SK-N-SH treated with all-trans-retinoic acid at 6 μM for 48 hours (cell line): ENCODE measurements around the gene ART1.

Experiments
- ATAC-seq: fragments of 200-7000 bp; cut with Tn5 transposase; 3 replicates; pipeline ENCODE4 v1.9.1; 2020; ENCODE audit warnings: mild to moderate bottlenecking, moderate library complexity
- ARNTL ChIP-seq: fragments of 450-650 bp; formaldehyde crosslinking; IDR thresholded peaks from 2 replicates; pipeline ENCODE4 v1.5.0; 2020; ENCODE audit warnings: low read depth, mild to moderate bottlenecking, moderate library complexity, borderline replicate concordance
- BACH2 ChIP-seq: fragments of 250-450 bp; sonication (Bioruptor Pico); IDR thresholded peaks from 2 replicates; pipeline ENCODE4 v1.9.0; 2021; ENCODE audit warnings: mild to moderate bottlenecking, borderline replicate concordance
- CSDC2 ChIP-seq: fragments of 250-450 bp; sonication (Bioruptor Pico); IDR thresholded peaks from 2 replicates; pipeline ENCODE4 v1.5.0; 2020; ENCODE audit warnings: mild to moderate bottlenecking, moderate library complexity
- ESRRG ChIP-seq: fragments of 250-450 bp; sonication (Bioruptor Pico); IDR thresholded peaks from 2 replicates; pipeline ENCODE4 v1.6.1; 2021; ENCODE audit warnings: mild to moderate bottlenecking
- ISL1 ChIP-seq: fragments of 250-450 bp; sonication (Bioruptor Pico); IDR thresholded peaks from 2 replicates; pipeline ENCODE4 v2.1.2; 2022; ENCODE audit warnings: mild to moderate bottlenecking, moderate library complexity
- OSR1 ChIP-seq: fragments of 250-450 bp; sonication (Bioruptor Pico); IDR thresholded peaks from 2 replicates; pipeline ENCODE4 v1.8.0; 2022; ENCODE audit warnings: moderate library complexity, mild to moderate bottlenecking, inconsistent platforms
- PPARA ChIP-seq: fragments of 250-450 bp; sonication (Bioruptor Pico); IDR thresholded peaks from 2 replicates; pipeline ENCODE4 v1.5.0; 2020; ENCODE audit warnings: mild to moderate bottlenecking, borderline replicate concordance
- RARB ChIP-seq: fragments of 250-450 bp; sonication (Bioruptor Pico); IDR thresholded peaks from 2 replicates; pipeline ENCODE4 v1.8.0; 2021; ENCODE audit warnings: mild to moderate bottlenecking, moderate library complexity
- SNAI2 ChIP-seq: fragments of 250-450 bp; sonication (Bioruptor Pico); IDR thresholded peaks from 2 replicates; pipeline ENCODE4 v1.5.0; 2020; ENCODE audit warnings: mild to moderate bottlenecking, moderate library complexity
- TCF4 ChIP-seq: fragments of 250-450 bp; sonication (Bioruptor Pico); IDR thresholded peaks from 2 replicates; pipeline ENCODE4 v1.8.0; 2021; ENCODE audit warnings: mild to moderate bottlenecking, moderate library complexity, borderline replicate concordance
- TOX ChIP-seq: fragments of 250-450 bp; sonication (Bioruptor Pico); IDR thresholded peaks from 2 replicates; pipeline ENCODE4 v1.8.0; 2021; ENCODE audit warnings: mild to moderate bottlenecking, moderate library complexity, borderline replicate concordance
- ZC3H10 ChIP-seq: fragments of 250-450 bp; sonication (Bioruptor Pico); IDR thresholded peaks from 2 replicates; pipeline ENCODE4 v1.5.1; 2021; ENCODE audit warnings: mild to moderate bottlenecking, moderate library complexity
- ZFP3 ChIP-seq: fragments of 250-450 bp; sonication (Bioruptor Pico); IDR thresholded peaks from 2 replicates; pipeline ENCODE4 v1.5.0; 2020; ENCODE audit warnings: mild to moderate bottlenecking, moderate library complexity
- ZFP30 ChIP-seq: fragments of 450-650 bp; formaldehyde crosslinking; IDR thresholded peaks from 2 replicates; pipeline ENCODE4 v1.5.0; 2022; ENCODE audit warnings: mild to moderate bottlenecking, moderate library complexity
- ZNF565 ChIP-seq: fragments of 450-650 bp; formaldehyde crosslinking; conservative IDR thresholded peaks from 2 replicates; pipeline ENCODE4 v1.5.0; 2020; ENCODE audit warnings: low read depth, mild to moderate bottlenecking, moderate library complexity
- ZNF70 ChIP-seq: fragments of 450-650 bp; formaldehyde crosslinking; IDR thresholded peaks from 2 replicates; pipeline ENCODE4 v1.5.0; 2020; ENCODE audit warnings: mild to moderate bottlenecking, moderate library complexity
- ZNF8 ChIP-seq: fragments of 450-650 bp; formaldehyde crosslinking; IDR thresholded peaks from 2 replicates; pipeline ENCODE4 v1.5.0; 2020; ENCODE audit warnings: mild to moderate bottlenecking, moderate library complexity
- TF ChIP-seq, protein P1 (sequence below): fragments of 250-450 bp; sonication (Bioruptor Pico); IDR thresholded peaks from 2 replicates; pipeline ENCODE4 v1.5.0; 2020; ENCODE audit warnings: mild to moderate bottlenecking, moderate library complexity
- TF ChIP-seq, protein P2 (sequence below): fragments of 250-450 bp; sonication (Bioruptor Pico); IDR thresholded peaks from 2 replicates; pipeline ENCODE4 v1.8.0; 2020; ENCODE audit warnings: mild to moderate bottlenecking, moderate library complexity, borderline replicate concordance
- TF ChIP-seq, protein P3 (sequence below): fragments of 250-450 bp; sonication (Bioruptor Pico); IDR thresholded peaks from 2 replicates; pipeline ENCODE4 v1.5.1; 2020; ENCODE audit warnings: low read depth, mild to moderate bottlenecking, moderate library complexity
- TF ChIP-seq, protein P4 (sequence below): fragments of 250-450 bp; sonication (Bioruptor Pico); IDR thresholded peaks from 2 replicates; pipeline ENCODE4 v1.8.0; 2021; ENCODE audit warnings: low read depth, mild to moderate bottlenecking, moderate library complexity, borderline replicate concordance

ART1 gene

DNA sequence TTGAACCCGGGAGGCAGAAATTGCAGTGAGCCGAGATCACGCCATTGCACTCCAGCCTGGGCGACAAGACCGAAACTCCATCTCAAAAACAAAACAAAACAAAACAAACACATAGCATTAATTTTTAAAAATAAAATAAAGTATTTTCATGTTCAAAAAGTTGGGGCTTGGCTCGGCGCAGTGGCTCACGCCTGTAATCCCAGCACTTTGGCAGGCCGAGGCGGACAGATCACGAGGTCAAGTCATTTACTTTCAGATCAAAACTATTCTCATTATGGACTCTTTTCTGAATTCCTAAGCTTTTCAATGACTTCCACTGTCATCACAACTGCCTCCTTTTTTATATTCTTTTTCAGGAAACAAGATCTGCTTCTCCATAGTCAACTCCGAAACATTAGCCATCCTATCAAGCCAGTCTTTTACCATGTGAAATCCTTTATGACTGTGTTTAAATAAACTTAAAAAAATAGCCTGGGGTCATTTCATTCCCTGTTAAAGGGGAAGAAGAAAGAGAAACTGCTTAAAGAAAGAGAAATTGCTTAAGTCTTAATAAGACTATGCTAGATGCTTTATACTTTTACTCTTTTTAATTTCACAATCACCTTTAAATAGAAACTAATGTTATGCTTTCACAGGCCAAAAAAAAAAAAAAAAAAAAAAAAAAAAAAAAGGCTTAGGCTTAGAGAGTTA, 39.3 kb downstream of the ART1 start:
- TF ChIP-seq ZFP30 (CRISPR knock-in tag) (no peak), RARB (CRISPR knock-in tag) (no peak), ZNF565 (CRISPR knock-in tag) (no peak), CSDC2 (no peak), ZNF8 (CRISPR knock-in tag) (no peak), BACH2 (CRISPR knock-in tag) (no peak), OSR1 (CRISPR knock-in tag) (no peak), ZC3H10 (CRISPR knock-in tag) (no peak), ESRRG (CRISPR knock-in tag) (no peak), ARNTL (CRISPR knock-in tag) (no peak)
- TF ChIP-seq, protein P1, sequence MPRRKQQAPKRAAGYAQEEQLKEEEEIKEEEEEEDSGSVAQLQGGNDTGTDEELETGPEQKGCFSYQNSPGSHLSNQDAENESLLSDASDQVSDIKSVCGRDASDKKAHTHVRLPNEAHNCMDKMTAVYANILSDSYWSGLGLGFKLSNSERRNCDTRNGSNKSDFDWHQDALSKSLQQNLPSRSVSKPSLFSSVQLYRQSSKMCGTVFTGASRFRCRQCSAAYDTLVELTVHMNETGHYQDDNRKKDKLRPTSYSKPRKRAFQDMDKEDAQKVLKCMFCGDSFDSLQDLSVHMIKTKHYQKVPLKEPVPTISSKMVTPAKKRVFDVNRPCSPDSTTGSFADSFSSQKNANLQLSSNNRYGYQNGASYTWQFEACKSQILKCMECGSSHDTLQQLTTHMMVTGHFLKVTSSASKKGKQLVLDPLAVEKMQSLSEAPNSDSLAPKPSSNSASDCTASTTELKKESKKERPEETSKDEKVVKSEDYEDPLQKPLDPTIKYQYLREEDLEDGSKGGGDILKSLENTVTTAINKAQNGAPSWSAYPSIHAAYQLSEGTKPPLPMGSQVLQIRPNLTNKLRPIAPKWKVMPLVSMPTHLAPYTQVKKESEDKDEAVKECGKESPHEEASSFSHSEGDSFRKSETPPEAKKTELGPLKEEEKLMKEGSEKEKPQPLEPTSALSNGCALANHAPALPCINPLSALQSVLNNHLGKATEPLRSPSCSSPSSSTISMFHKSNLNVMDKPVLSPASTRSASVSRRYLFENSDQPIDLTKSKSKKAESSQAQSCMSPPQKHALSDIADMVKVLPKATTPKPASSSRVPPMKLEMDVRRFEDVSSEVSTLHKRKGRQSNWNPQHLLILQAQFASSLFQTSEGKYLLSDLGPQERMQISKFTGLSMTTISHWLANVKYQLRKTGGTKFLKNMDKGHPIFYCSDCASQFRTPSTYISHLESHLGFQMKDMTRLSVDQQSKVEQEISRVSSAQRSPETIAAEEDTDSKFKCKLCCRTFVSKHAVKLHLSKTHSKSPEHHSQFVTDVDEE: no peak
- TF ChIP-seq, protein P2, sequence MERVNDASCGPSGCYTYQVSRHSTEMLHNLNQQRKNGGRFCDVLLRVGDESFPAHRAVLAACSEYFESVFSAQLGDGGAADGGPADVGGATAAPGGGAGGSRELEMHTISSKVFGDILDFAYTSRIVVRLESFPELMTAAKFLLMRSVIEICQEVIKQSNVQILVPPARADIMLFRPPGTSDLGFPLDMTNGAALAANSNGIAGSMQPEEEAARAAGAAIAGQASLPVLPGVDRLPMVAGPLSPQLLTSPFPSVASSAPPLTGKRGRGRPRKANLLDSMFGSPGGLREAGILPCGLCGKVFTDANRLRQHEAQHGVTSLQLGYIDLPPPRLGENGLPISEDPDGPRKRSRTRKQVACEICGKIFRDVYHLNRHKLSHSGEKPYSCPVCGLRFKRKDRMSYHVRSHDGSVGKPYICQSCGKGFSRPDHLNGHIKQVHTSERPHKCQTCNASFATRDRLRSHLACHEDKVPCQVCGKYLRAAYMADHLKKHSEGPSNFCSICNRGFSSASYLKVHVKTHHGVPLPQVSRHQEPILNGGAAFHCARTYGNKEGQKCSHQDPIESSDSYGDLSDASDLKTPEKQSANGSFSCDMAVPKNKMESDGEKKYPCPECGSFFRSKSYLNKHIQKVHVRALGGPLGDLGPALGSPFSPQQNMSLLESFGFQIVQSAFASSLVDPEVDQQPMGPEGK (CRISPR knock-in tag): no peak
- TF ChIP-seq, protein P3, sequence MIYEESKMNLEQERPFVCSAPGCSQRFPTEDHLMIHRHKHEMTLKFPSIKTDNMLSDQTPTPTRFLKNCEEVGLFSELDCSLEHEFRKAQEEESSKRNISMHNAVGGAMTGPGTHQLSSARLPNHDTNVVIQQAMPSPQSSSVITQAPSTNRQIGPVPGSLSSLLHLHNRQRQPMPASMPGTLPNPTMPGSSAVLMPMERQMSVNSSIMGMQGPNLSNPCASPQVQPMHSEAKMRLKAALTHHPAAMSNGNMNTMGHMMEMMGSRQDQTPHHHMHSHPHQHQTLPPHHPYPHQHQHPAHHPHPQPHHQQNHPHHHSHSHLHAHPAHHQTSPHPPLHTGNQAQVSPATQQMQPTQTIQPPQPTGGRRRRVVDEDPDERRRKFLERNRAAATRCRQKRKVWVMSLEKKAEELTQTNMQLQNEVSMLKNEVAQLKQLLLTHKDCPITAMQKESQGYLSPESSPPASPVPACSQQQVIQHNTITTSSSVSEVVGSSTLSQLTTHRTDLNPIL (CRISPR knock-in tag): no peak
- TF ChIP-seq, all 23 proteins: peak for 0

DNA sequence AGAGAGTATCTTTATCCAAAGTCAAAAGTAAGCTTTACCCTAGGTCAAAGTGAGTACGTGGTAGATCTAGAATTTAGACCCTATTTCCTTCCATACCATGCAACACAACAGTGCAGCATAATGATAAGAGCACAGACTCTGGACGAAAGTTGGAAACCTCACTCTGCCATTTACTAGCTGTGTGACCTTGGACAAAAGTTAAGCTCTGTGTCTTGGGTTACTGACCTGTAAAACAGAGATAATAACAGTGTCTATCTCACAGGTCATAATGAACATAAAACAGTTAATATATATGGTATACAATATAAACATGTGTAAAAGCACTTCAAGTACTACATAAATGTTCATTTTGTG, 39.9 kb downstream of the ART1 start:
- TF ChIP-seq SNAI2 (CRISPR knock-in tag): no peak
- no peak for TF ChIP-seq ZNF565 (CRISPR knock-in tag)
- TF ChIP-seq, protein P4, sequence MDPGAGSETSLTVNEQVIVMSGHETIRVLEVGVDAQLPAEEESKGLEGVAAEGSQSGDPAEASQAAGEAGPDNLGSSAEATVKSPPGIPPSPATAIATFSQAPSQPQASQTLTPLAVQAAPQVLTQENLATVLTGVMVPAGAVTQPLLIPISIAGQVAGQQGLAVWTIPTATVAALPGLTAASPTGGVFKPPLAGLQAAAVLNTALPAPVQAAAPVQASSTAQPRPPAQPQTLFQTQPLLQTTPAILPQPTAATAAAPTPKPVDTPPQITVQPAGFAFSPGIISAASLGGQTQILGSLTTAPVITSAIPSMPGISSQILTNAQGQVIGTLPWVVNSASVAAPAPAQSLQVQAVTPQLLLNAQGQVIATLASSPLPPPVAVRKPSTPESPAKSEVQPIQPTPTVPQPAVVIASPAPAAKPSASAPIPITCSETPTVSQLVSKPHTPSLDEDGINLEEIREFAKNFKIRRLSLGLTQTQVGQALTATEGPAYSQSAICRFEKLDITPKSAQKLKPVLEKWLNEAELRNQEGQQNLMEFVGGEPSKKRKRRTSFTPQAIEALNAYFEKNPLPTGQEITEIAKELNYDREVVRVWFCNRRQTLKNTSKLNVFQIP (CRISPR knock-in tag): no peak
- TF ChIP-seq TCF4: no peak
- TF ChIP-seq, protein P2 (CRISPR knock-in tag): no peak
- no peak for TF ChIP-seq ZFP3 (CRISPR knock-in tag)
- TF ChIP-seq CSDC2: no peak
- TF ChIP-seq PPARA: no peak
- TF ChIP-seq, protein P3 (CRISPR knock-in tag): no peak
- no peak for ATAC-seq

More for the DNA sequence above, 39.3 kb downstream of the ART1 start:
- no peak for ATAC-seq

DNA sequence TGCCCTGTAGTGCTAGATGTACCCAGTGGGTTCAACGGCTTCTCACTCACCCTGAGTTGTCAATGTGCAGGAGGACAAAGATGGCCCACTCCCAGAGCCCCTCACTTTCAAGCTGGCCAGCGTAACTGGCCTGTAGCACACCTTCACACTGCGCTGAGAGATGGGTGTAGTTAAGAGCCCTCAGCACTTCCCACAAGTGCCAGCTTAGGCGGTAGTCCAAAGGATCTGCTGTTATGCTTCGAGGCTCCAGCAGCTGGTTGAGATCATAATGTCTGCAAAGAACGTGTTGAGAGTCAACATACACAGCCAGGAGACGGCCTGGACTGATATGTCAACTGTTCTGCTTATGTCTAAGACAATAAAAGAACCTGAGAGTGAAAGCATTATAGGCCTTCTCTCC, 41.0 kb downstream of the ART1 start:
- no peak for ATAC-seq
- TF ChIP-seq ZFP3 (CRISPR knock-in tag): no peak
- no peak for TF ChIP-seq ZFP30 (CRISPR knock-in tag)
- no peak for TF ChIP-seq TCF4
- TF ChIP-seq TOX (CRISPR knock-in tag): no peak
- TF ChIP-seq ZNF565 (CRISPR knock-in tag): no peak
- no peak for TF ChIP-seq RARB (CRISPR knock-in tag)
- TF ChIP-seq OSR1 (CRISPR knock-in tag): no peak
- no peak for TF ChIP-seq ZNF70 (CRISPR knock-in tag)
- TF ChIP-seq ISL1 (CRISPR knock-in tag): no peak
- TF ChIP-seq, protein P1: no peak
- TF ChIP-seq, protein P4 (CRISPR knock-in tag): no peak
- TF ChIP-seq ESRRG (CRISPR knock-in tag): no peak
- TF ChIP-seq ARNTL (CRISPR knock-in tag): no peak
